Activated CD8-positive, alpha-beta memory T cell treated with anti-CD3 and anti-CD28 coated beads, Interleukin-2, amount 50 U/mL, for 24 hours (primary cell): ENCODE measurements around the gene ATXN1L.
"Not testable (repeated sequence)": the region's sequence is repeated elsewhere in the genome, so short reads cannot be mapped to it uniquely, and the experiment has no call there.

Experiments
- DNase-seq: peaks from one replicate; pipeline ENCODE4 v3.0.0-alpha.2; 2020; ENCODE audit errors: extremely low read depth

The ATXN1L gene, protein sequence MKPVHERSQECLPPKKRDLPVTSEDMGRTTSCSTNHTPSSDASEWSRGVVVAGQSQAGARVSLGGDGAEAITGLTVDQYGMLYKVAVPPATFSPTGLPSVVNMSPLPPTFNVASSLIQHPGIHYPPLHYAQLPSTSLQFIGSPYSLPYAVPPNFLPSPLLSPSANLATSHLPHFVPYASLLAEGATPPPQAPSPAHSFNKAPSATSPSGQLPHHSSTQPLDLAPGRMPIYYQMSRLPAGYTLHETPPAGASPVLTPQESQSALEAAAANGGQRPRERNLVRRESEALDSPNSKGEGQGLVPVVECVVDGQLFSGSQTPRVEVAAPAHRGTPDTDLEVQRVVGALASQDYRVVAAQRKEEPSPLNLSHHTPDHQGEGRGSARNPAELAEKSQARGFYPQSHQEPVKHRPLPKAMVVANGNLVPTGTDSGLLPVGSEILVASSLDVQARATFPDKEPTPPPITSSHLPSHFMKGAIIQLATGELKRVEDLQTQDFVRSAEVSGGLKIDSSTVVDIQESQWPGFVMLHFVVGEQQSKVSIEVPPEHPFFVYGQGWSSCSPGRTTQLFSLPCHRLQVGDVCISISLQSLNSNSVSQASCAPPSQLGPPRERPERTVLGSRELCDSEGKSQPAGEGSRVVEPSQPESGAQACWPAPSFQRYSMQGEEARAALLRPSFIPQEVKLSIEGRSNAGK

DNA sequence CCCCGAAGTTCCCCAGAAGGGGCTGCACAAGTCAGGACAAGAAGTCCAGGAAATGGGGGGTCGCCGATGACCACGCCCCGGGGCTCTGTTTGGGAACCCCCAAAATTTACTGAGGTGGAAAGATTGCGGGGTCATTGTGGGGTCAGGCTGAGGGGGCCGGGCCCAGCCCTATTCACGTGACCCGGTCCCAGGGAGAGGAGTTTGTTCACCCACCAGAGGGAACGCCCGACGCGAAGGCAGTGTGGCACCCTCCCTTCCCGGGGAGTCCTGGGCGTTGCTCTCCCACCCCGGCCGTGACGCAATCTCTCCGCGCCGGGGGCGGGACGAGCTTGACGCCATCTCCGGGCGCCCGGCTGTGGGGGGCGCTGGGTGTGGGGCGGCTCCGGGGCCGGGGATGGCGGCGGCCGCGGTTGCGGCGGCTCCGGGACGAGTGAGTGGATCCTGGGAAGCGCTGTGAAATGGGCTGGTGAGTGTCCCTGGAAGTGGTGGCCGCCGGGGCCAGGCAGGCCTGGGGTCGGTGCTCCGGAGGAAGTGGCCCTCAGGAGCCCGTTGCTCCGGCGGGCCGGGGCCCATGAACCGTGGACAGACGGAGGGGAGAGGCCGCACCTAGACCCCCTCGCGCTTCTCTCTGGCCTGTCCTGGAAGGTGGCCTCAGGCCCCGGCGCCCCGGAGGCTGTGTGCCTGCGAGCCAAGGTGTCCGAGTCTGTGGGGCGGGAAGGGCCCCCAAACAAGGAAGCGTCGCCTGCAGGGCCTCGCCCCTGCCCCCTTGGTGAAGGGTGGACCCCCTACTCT is at the start of gene ATXN1L:
Gene ATXN1L, plus strand, starts transcription at position 338 of the 792 bp plus-strand sequence. CDS start 3,765 bp downstream, outside the sequence.
- DNase-seq, result peak; percentile 71

DNA sequence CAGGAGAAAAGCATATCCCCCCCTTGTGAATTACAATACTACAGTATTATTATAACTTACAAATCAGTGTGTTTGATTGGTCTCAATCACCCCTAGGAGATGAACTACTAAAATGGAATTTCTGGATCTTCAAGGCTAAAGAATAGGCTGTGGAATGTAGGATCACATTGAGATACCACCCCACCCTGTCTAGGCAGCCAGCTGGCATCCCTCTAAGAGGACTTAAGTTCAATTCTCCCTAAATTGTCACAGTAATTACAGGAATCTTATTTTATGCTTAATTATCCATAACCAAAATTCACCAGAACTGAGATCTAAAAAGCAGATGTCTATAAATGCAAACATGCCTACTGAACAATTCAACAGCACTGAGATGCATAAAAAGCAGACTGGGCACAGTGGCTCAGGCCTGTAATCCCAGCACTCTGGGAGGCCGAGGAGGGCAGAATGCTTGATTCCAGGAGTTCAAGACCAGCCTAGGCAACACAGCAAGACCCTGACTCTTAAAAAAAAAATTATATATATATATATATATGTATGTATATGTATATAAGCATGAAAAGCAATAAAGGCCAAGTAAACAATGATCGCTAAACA is 49.2 kb upstream of the ATXN1L start:
- no peak for DNase-seq

DNA sequence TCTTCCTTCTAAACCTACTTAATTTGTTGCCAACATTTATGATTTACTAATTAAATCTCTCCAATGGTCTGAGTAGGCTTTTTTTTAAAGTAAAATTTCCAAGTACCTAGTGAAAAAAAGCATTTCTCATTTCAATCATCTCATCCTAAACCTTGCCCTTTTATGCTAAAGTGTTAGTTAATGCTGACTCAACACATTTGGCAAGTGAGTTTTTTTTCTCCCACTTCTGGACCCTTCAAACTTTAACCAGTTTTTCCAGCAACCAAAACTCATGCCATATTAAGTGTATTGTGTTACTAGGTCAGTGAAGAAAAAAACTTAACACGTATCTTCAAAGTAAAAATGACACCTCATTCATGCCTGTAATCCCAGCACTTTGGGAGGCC is 42.5 kb upstream of the ATXN1L start:
- DNase-seq, result no peak

DNA sequence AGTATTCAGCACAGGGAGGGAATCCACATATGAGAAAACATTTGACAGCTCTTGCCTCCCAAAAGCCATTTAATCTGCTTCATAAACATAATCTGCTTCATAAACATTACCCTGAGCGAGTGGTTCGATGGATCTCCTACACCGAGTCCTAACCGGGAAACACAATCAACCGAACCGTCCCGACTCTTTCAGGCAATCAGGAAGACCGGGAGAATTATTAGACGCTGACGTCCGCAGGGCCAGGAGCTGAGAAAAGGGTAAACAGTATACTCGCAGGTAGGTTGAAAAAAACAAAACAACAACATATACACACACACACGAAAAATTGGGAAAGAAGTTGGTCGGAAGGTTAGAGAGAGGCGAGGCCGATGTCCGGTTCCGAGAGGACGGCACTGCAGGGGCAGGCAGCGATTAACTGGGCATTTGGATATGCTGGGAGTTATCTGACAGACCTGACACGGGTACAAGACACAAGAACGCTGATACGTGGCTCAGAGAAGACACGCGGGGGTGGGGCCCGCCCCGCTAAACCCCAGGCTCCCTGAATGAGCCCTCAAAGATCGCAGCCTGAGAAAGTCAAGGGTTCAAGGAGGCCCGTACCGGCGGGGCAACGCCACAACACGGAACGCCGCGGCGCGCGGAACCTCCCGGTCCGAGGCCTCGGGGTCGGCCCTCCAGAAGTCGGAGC is 37.7 kb upstream of the ATXN1L start:
- no peak for DNase-seq

DNA sequence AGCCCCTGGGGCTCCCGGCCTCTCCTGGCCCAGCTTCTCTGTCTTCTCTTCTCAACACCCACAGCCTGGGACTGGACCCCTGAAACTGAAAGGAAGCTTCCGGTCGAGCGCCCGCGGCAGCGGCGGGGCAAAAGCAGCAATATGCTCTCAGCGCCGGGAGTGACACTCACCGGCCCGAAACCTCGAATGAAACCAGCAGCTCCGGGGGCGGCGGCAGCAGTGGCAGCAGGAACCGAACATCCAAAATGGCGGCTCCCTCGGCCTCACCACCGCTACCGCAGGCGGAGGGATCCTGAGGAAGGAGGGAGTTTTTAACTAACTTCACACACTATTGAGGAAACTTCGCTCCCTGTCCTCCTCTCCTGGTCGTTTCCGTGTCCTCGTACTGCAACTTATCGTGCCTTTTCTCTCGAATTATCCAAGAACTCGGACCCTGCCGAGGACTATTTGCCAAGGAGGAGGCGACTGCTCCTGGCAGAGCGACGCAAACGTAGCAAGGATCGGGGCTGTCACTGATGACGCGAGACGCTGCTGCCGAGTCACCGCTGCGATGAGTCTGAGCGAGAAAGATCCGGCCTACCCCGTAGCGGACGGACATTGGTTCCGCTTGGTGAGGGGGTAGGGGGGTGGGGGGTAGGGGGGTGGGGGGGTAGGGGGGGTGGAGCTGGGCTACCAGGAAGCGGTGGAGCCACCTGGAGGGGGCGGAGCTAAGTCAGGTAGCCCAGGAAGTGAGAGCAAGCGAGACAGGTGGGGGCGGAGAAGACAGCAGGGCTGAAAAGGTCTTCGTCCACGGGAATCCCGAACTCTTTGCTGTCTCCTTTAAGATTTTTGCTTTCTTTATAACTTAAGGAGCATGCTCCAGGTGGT is 37.0 kb upstream of the ATXN1L start, which contains the start of gene AP1G1:
Gene AP1G1, minus strand, starts transcription at position 242 of the 867 bp plus-strand sequence. CDS start 19,355 bp downstream, outside the sequence.
- peak; percentile 86 for DNase-seq

DNA sequence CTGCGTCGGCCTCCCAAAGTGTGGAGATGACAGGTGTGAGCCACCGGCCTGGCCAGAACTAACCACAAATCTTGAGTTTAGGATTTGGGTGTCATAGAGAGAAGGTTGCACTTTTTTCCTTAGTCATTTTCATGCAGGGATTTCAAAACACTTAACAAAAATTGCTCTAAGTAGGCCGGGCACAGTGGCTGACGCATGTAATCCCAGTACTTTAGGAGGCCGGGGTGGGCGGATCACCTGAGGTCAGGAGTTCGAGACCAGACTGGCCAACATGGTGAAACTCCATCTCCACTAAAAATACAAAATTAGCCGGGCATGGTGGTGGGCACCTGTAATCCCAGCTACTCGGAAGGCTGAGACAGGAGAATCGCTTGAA is 35.6 kb upstream of the ATXN1L start:
- not testable (repeated sequence) for DNase-seq

DNA sequence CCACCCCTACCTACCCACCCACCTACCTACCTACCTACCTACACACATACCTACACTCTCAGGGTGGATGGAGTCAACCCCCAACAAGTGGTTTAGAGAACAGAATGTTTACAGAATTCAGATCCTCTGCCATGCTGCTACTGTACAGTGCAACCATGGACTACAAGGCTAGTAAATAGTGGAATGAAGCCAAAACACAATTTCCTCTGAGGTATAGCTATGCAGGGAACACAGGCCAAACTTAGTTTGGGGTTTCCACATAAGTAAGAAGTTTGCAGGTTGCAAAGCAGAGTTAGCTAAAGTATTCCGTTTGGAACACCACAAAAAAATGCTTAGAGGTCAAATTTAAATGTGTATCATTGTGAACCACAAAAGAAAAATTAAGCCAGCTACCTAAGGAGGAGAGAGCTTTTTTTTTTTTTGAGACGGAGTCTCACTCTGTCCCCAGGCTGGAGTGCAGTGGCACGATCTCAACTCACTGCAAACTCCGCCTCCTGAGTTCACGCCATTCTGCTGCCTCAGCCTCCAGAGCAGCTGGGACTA is 34.4 kb upstream of the ATXN1L start:
- DNase-seq, result no peak

DNA sequence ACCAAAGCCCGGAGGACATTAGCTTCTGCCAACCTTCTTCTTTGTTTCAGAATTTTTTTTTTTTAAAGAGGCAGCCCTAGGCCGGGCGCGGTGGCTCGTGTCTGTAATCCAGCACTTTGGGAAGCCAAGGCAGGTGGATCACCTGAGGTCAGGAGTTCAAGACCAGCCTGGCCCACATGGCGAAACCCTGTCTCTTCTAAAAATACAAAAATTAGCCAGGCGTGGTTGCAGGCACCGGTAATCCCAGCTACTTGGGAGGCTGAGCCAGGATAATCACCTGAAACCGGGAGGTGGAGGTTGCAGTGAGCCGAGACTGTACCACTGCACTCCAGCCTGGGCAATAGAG is 28.6 kb upstream of the ATXN1L start:
- DNase-seq, result not testable (repeated sequence)

DNA sequence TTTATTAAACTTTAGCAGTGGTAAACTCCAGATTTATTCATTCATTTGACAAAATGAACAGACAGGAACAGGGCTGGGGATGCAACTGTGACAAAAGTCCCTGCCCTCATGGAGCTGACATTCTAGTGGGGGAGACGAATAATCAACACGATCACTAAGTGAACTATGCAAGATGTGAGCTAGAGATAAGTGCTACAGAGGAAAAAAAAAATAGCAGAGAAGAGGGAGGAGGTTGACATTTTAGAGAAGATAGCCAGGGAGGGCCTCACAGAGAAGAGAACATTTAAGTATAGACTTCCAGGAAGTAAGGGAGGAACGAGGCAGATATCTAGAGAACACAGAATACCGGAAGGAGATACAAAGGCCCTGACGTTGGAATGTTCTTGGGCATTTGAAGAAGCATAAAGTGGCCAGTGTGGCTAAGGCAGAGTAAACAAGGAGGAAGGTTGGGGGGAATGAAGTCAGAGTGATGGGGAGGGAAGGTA is 19.2 kb upstream of the ATXN1L start:
- DNase-seq, result no peak

DNA sequence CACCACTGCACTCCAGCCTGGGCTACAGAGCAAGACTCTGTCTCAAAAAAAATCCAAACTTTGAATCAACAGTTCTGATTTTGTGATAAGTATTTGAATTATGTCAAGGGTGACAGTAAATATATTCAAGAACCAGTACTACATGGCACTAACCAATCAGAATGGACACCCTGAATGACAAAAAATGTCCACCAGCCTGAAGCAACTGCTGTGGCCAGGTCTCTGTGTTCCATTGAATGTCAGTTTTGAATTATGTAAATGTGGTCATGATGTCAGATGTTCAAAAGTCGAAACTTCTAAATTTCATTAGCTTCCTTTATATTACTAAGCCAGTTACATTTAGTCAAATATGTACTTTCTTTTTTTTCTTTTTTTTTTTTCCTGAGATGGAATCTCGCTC is 15.4 kb upstream of the ATXN1L start:
- DNase-seq, result no peak

DNA sequence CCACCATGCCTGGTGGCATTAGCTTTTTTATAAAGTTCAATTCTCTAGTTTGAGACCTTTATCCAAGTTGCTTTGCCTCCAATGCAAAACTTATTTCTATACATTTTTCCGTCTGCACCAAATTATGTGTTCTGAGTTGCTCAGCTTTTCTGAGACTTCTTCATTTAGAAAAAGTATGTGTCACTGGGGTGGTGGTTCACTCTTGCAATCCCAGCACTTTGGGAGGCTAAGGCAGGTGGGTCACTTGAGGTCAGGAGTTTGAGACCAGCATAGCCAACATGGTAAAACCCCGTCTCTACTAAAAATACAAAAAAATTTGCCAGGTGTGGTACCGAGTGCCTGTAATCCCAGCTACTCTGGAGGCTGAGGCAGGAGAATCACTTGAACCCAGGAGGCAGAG is 14.1 kb upstream of the ATXN1L start:
- not testable (repeated sequence) for DNase-seq

DNA sequence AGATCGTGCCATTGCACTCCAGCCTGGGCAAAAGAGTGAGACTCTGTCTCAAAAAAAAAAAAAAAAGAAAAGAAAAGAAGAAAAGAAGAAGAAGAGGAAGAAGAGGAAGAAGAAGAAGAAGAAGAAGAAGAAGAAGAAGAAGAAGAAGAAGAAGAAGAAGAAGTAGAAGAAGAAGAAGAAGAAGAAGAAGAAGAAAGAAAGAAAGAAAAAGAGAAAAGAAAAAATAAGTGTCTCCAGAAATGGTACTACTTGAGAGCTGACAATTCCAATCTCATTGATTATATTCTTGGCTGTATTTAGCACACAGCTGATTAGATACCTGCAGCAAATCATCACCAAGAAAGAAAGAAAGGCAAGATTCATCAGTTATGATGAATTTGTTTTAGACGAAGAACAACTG is 13.7 kb upstream of the ATXN1L start:
- not testable (repeated sequence) for DNase-seq

DNA sequence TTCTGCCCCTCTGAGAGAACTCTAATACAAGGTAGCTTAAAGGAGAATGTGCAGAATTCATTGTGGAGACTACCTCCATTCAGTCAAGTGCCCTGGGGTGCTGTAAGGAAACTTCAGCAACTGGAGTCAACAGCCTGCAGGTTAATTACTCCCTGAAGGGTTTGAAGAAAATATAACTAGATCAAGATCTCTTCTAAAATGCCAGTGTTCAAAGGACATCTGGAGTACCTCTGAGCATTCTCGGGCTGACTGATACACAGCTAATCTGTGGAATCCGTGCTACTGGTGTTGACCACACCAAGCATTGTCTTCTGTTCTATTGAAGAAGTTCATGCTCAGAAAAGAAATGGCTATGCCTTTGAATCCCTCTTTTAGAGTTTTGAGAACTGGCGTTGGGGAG is 11.5 kb upstream of the ATXN1L start:
- DNase-seq, result no peak

DNA sequence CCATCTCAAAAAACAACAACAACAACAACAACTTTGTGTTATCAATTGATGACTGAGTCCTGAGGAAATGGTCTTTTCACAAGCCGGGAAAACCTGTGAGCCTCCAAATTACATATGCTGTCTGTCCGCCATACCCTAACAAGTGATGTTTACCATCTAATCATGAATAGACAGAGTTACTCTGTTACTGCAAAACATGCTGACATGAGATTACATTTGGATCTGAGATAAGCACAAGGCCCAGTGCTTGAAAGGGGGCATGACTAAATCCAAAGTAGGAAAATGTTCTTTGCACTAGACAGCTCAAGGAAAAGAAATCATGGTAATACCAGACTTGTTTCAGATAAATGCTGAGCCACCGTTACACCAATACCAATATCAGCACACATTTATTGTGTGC is 8.6 kb upstream of the ATXN1L start:
- DNase-seq, result no peak

DNA sequence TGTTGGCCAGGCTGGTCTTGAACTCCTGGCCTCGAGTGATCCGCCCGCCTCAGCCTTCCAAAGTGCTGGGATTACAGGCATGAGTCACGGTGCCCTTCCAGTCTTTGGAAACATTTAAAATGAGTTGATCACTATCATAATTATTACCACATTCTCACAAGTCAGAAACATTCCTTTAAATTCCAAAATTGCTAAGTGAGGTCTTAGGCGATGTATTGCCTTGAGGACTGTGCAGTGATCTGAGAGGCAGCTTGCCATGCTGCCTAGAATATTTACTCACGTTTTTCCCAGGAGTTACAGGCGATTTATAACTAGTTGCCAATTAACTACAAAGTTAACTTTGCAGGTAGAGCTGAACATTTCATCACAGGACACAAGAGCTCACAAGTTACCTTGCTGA is 5.7 kb upstream of the ATXN1L start:
- no peak for DNase-seq

DNA sequence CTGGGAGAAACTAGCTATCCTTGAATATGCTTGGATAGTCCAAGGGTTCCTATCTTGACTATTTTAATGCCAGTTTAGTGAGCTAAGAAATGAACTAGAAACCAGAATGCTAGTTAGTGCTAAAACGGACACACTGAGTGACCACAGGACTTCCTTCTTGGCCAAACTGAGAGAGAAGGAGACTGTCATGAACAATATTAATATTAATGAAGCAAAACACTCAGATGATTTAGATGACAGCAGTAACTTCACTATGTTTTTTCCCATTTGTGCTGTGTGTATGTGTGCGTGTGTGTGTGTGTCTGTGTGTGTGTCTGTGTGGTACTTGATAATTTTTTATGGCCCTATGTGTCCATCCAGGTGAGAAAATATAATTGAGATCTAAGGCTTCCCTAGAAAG is 2.2 kb upstream of the ATXN1L start:
- DNase-seq, result no peak

DNA sequence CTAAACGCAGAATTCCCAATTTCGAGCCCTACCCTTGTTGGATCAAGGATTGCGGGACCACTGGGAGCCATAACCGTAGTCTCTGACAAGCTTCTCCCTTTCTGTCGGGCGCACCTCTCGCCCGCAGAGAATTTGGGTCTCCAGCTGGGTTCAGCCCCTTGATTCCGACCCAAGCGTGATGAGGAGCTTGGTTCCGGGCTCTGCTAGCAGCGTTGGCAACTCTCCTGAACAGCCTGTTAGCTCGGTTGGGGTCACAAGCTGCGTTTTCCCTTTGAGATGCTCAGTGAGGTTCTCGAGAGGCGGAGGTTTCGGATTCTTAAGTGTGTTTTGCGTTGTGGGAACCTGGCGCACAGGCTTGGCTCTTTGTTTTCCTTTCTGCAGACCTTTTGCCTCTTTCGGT is 655 bp downstream of the ATXN1L start:
- no peak for DNase-seq

DNA sequence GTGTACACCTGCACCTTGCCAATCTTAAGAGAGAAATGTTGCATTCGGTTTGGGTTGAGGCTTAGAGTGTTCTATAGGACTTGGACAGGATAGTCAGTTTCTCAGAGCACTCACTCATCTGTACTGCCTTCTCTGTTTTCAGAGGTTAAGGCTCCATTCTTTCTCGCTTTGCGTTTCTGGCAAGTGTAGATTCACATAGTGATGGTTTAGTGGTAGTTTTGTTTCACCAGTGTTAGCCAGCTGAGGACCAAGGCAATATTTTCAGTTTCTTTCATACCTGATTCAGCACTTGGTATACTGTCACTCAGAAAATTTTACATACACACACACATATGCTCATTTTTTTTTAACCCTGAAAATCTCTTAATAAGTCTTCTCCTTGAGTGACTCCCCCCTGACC is 1.3 kb downstream of the ATXN1L start:
- DNase-seq, result no peak

DNA sequence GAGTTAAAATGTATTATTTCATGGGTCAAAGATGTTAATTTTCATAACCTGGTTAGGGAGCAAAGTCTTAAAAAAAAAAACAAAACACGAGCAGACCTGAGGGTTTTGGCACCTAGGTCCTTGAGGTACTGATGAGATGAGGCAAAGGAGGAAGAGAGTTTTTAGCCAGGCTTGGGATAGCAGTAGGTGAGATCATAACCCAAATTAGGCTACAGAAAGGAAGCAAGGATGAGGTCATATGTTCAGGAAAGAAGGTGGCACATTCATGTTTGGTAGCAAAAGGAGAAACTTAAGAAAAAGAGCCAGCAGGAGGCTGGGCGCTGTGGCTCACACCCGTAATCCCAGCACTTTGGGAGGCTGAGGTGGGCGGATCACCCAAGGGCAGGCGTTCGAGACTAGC is 2.8 kb downstream of the ATXN1L start:
- DNase-seq, result no peak

DNA sequence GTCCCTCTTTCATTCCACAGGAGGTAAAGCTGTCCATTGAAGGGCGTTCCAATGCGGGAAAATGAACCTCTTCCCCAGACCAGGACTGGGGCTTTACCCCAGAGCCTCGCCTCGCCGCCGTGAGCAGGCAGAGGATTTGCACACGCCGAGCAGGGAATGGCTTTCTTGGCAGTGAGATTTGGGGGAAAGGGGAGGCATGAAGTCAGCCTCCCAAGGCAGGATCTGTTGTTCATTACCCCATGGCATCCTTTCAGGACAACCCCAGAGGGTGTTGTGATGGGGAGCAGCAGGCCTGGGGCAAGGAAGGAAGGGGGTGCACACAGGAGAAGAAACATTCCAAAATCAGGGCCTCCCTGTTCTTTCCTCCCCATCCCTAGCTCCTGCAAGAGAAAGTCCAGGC is 6.0 kb downstream of the ATXN1L start:
- DNase-seq, result no peak
